ENCODE measurements around the gene EEIG2.
"Not testable (repeated sequence)": the region's sequence is repeated elsewhere in the genome, so short reads cannot be mapped to it uniquely, and the experiment has no call there.

DNA sequence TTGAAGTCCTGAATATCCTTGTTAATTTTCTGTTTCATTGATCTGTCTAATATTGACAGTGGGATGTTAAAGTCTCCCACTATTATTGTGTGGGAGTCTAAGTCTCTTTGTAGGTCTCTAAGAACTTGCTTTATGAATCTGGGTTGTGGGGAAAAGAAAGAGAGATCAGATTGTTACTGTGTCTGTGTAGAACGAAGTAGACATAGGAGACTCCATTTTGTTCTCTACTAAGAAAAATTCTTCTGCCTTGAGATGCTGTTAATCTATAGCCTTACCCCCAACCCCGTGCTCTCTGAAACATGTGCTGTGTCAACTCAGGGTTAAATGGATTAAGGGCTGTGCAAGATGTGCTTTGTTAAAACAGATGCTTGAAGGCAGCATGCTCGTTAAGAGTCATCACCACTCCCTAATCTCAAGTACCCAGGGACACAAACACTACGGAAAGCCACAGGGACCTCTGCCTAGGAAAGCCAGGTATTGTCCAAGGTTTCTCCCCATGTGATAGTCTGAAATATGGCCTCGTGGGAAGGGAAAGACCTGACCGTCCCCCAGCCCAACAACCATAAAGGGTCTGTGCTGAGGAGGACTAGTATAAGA is 42.5 kb upstream of the EEIG2 start:
- TF ChIP-seq, protein P1, sequence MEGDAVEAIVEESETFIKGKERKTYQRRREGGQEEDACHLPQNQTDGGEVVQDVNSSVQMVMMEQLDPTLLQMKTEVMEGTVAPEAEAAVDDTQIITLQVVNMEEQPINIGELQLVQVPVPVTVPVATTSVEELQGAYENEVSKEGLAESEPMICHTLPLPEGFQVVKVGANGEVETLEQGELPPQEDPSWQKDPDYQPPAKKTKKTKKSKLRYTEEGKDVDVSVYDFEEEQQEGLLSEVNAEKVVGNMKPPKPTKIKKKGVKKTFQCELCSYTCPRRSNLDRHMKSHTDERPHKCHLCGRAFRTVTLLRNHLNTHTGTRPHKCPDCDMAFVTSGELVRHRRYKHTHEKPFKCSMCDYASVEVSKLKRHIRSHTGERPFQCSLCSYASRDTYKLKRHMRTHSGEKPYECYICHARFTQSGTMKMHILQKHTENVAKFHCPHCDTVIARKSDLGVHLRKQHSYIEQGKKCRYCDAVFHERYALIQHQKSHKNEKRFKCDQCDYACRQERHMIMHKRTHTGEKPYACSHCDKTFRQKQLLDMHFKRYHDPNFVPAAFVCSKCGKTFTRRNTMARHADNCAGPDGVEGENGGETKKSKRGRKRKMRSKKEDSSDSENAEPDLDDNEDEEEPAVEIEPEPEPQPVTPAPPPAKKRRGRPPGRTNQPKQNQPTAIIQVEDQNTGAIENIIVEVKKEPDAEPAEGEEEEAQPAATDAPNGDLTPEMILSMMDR (IDR thresholded peaks at IDR 0.05) = not testable (repeated sequence)
- TF ChIP-seq POLR2A (IDR thresholded peaks at IDR 0.05) = not testable (repeated sequence)

All from adrenal gland (tissue), 5 donors.